Measurements from ENCODE around the gene NECTIN3. TPM values are rescaled to one million over a fixed set of nuclear protein-coding genes. Genes with fewer than 3 reads are reported as not detected.

The NECTIN3 gene
- total RNA-seq, 1 donor from 2014 or later, result 3.0 TPM

GRCh38 chr3:111106993-111107661 is 35.5 kb downstream of the NECTIN3 start:
- Mint-ChIP-seq H3K4me3 (no peak overlapping the region), H3K27me3 (peaks cover 22% of the 10 kb centered on the region), H3K27ac (no peak overlapping the region), H3K36me3 (ENCODE audit: low read depth) (no peaks in the 10 kb centered on the region), H3K9me3 (peaks cover 5% of the 10 kb centered on the region), H3K4me1 (peaks cover 2% of the 10 kb centered on the region)
- intact Hi-C loops (cut with micrococcal nuclease), result no loop called here
- DNase-seq, result no peak

GRCh38 chr3:111107662-111108035 is 36.0 kb downstream of the NECTIN3 start:
- intact Hi-C loops (cut with micrococcal nuclease), result no loop called here
- no peak overlapping the region for H3K4me3 Mint-ChIP-seq
- peaks cover 5% of the 10 kb centered on the region for H3K9me3 Mint-ChIP-seq
- H3K27ac Mint-ChIP-seq, result no peak overlapping the region
- DNase-seq, result no peak
- H3K27me3 Mint-ChIP-seq, result peaks cover 20% of the 10 kb centered on the region
- no peaks in the 10 kb centered on the region for H3K36me3 Mint-ChIP-seq (ENCODE audit: low read depth)
- H3K4me1 Mint-ChIP-seq, result peaks cover 2% of the 10 kb centered on the region

- no peak for DNase-seq
- Mint-ChIP-seq H3K27ac (no peak overlapping the region), H3K9me3 (no peaks in the 10 kb centered on the region), H3K27me3 (peaks cover 2% of the 10 kb centered on the region), H3K4me3 (no peak overlapping the region), H3K36me3 (ENCODE audit: low read depth) (no peaks in the 10 kb centered on the region), H3K4me1 (no peaks in the 10 kb centered on the region)
- intact Hi-C loops (cut with micrococcal nuclease), result no loop called here
Measured at GRCh38 chr3:111112913-111113312, 41.3 kb downstream of the NECTIN3 start.

GRCh38 chr3:111128884-111129283 is 57.3 kb downstream of the NECTIN3 start:
- Mint-ChIP-seq H3K9me3 (no peaks in the 10 kb centered on the region), H3K27ac (no peak overlapping the region), H3K27me3 (no peaks in the 10 kb centered on the region), H3K4me3 (no peak overlapping the region), H3K36me3 (ENCODE audit: low read depth) (peaks cover 1% of the 10 kb centered on the region), H3K4me1 (no peaks in the 10 kb centered on the region)
- intact Hi-C loops (cut with micrococcal nuclease), result no loop called here
- no peak for DNase-seq

GRCh38 chr3:111130827-111131226 is 59.2 kb downstream of the NECTIN3 start:
- intact Hi-C loops (cut with micrococcal nuclease), result no loop called here
- Mint-ChIP-seq H3K27ac (no peak overlapping the region), H3K4me3 (no peak overlapping the region), H3K9me3 (no peaks in the 10 kb centered on the region), H3K4me1 (no peaks in the 10 kb centered on the region), H3K36me3 (ENCODE audit: low read depth) (peaks cover 1% of the 10 kb centered on the region), H3K27me3 (no peaks in the 10 kb centered on the region)
- DNase-seq, result no peak

GRCh38 chr3:111134302-111134701 is 62.7 kb downstream of the NECTIN3 start:
- no peak for DNase-seq
- H3K4me1 Mint-ChIP-seq, result no peaks in the 10 kb centered on the region
- no peak overlapping the region for H3K4me3 Mint-ChIP-seq
- H3K9me3 Mint-ChIP-seq, result no peaks in the 10 kb centered on the region
- H3K27me3 Mint-ChIP-seq, result peaks cover 3% of the 10 kb centered on the region
- no peak overlapping the region for H3K27ac Mint-ChIP-seq
- intact Hi-C loops (cut with micrococcal nuclease), result no loop called here
- H3K36me3 Mint-ChIP-seq (ENCODE audit: low read depth), result no peaks in the 10 kb centered on the region

- DNase-seq, result no peak
- Mint-ChIP-seq H3K9me3 (no peaks in the 10 kb centered on the region), H3K4me3 (no peak overlapping the region), H3K36me3 (ENCODE audit: low read depth) (no peaks in the 10 kb centered on the region), H3K4me1 (no peaks in the 10 kb centered on the region), H3K27ac (no peak overlapping the region), H3K27me3 (no peaks in the 10 kb centered on the region)
- intact Hi-C loops (cut with micrococcal nuclease), result no loop called here
Measured at GRCh38 chr3:111151438-111151837, 79.8 kb downstream of the NECTIN3 start.

- H3K4me1 Mint-ChIP-seq, result no peaks in the 10 kb centered on the region
- intact Hi-C loops (cut with micrococcal nuclease), result no loop called here
- H3K9me3 Mint-ChIP-seq, result no peaks in the 10 kb centered on the region
Measured at GRCh38 chr3:111152496-111152895, 80.9 kb downstream of the NECTIN3 start.

GRCh38 chr3:111156517-111156916 is 84.9 kb downstream of the NECTIN3 start:
- Mint-ChIP-seq H3K27ac (no peak overlapping the region), H3K9me3 (no peaks in the 10 kb centered on the region), H3K36me3 (ENCODE audit: low read depth) (no peaks in the 10 kb centered on the region), H3K4me1 (no peaks in the 10 kb centered on the region), H3K27me3 (peaks cover 2% of the 10 kb centered on the region), H3K4me3 (no peak overlapping the region)
- intact Hi-C loops (cut with micrococcal nuclease), result no loop called here
- no peak for DNase-seq

More at GRCh38 chr3:111152496-111152895, 80.9 kb downstream of the NECTIN3 start:
- Mint-ChIP-seq H3K4me3 (no peak overlapping the region), H3K36me3 (ENCODE audit: low read depth) (no peaks in the 10 kb centered on the region), H3K27me3 (no peaks in the 10 kb centered on the region), H3K27ac (no peak overlapping the region)
- no peak for DNase-seq

- no peak for DNase-seq
Measured at GRCh38 chr3:111159391-111159790, 87.8 kb downstream of the NECTIN3 start.

GRCh38 chr3:111164621-111165020 is 93.0 kb downstream of the NECTIN3 start:
- H3K4me3 Mint-ChIP-seq, result no peak overlapping the region
- intact Hi-C loops (cut with micrococcal nuclease), result no loop called here
- H3K27ac Mint-ChIP-seq, result no peak overlapping the region
- H3K9me3 Mint-ChIP-seq, result peaks cover 10% of the 10 kb centered on the region
- no peaks in the 10 kb centered on the region for H3K36me3 Mint-ChIP-seq (ENCODE audit: low read depth)
- no peak for DNase-seq
- H3K4me1 Mint-ChIP-seq, result no peaks in the 10 kb centered on the region
- no peaks in the 10 kb centered on the region for H3K27me3 Mint-ChIP-seq

More at GRCh38 chr3:111159391-111159790, 87.8 kb downstream of the NECTIN3 start:
- H3K4me3 Mint-ChIP-seq, result no peak overlapping the region
- peaks cover 6% of the 10 kb centered on the region for H3K9me3 Mint-ChIP-seq
- H3K27me3 Mint-ChIP-seq, result peaks cover 2% of the 10 kb centered on the region
- H3K4me1 Mint-ChIP-seq, result no peaks in the 10 kb centered on the region
- no peak overlapping the region for H3K27ac Mint-ChIP-seq
- intact Hi-C loops (cut with micrococcal nuclease), result no loop called here
- H3K36me3 Mint-ChIP-seq (ENCODE audit: low read depth), result no peaks in the 10 kb centered on the region

- Mint-ChIP-seq H3K36me3 (ENCODE audit: low read depth) (no peaks in the 10 kb centered on the region), H3K4me1 (no peaks in the 10 kb centered on the region), H3K9me3 (peaks cover 10% of the 10 kb centered on the region), H3K4me3 (no peak overlapping the region), H3K27me3 (no peaks in the 10 kb centered on the region), H3K27ac (no peak overlapping the region)
- DNase-seq, result no peak
- intact Hi-C loops (cut with micrococcal nuclease), result no loop called here
Measured at GRCh38 chr3:111165411-111165810, 93.8 kb downstream of the NECTIN3 start.

GRCh38 chr3:111173328-111173900 is 101.8 kb downstream of the NECTIN3 start:
- no peaks in the 10 kb centered on the region for H3K36me3 Mint-ChIP-seq (ENCODE audit: low read depth)

GRCh38 chr3:111173906-111174305 is 102.3 kb downstream of the NECTIN3 start:
- Mint-ChIP-seq H3K4me1 (no peaks in the 10 kb centered on the region), H3K9me3 (no peaks in the 10 kb centered on the region), H3K4me3 (no peak overlapping the region), H3K27me3 (no peaks in the 10 kb centered on the region), H3K27ac (no peak overlapping the region), H3K36me3 (ENCODE audit: low read depth) (no peaks in the 10 kb centered on the region)
- DNase-seq, result no peak
- intact Hi-C loops (cut with micrococcal nuclease), result no loop called here

More at GRCh38 chr3:111173328-111173900, 101.8 kb downstream of the NECTIN3 start:
- no peak overlapping the region for H3K4me3 Mint-ChIP-seq
- intact Hi-C loops (cut with micrococcal nuclease), result no loop called here
- no peaks in the 10 kb centered on the region for H3K27me3 Mint-ChIP-seq
- DNase-seq, result no peak
- no peak overlapping the region for H3K27ac Mint-ChIP-seq
- H3K9me3 Mint-ChIP-seq, result no peaks in the 10 kb centered on the region
- no peaks in the 10 kb centered on the region for H3K4me1 Mint-ChIP-seq

GRCh38 chr3:111190518-111190917 is 118.9 kb downstream of the NECTIN3 start:
- DNase-seq, result peak; percentile 27
- Mint-ChIP-seq H3K4me1 (peaks cover 10% of the 10 kb centered on the region), H3K4me3 (no peak overlapping the region), H3K9me3 (peaks cover 13% of the 10 kb centered on the region), H3K36me3 (ENCODE audit: low read depth) (peaks cover 8% of the 10 kb centered on the region), H3K27me3 (no peaks in the 10 kb centered on the region), H3K27ac (no peak overlapping the region)
- intact Hi-C loops (cut with micrococcal nuclease), result no loop called here

Data from activated CD4-positive, alpha-beta T cell treated with anti-CD3 and anti-CD28 coated beads, Interleukin-2, amount 10 ng/mL, durations not matched to agents 24 days and 14 days (primary cell).